Astrocyte (in vitro differentiated cells and primary cell): ENCODE data around the gene SGCA.

ENCODE experiments used
- CTCF ChIP-seq: IDR thresholded peaks from 2 replicates; pipeline ENCODE4 v1.5.1; 2011; ENCODE audit warnings: low read depth, mild to moderate bottlenecking, inconsistent platforms, low read length, moderate library complexity; ENCODE audit not compliant: insufficient read depth
- EZH2 ChIP-seq: IDR thresholded peaks from 2 replicates; pipeline ENCODE4 v1.6.1; 2012; ENCODE audit warnings: mild to moderate bottlenecking, low read length, inconsistent platforms; ENCODE audit not compliant: insufficient read depth

DNA sequence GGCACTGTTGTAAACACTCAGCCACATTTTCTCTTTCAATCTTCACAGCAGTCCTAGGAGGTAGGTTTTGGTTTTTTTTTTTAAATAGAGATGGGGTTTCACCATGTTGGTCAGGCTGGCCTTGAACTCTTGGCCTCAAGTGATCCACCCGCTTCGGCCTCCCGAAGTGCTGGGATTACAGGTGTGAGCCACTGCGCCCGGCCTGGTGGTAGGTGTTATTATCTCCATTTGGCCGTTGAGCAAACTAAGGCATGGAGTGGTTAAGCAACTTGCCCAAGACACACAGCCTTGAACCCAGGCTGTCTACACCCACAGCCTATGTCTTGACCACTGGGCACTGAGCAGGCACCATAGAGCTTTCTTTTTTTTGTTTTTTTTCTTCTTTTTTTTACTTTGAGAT lies 8.6 kb downstream of the SGCA start:
- TF ChIP-seq CTCF (no peak), EZH2 (no peak)
